Stimulated activated CD8-positive, alpha-beta memory T cell treated with anti-CD3 and anti-CD28 coated beads, Interleukin-2, amount 100 ng/mL, for 48 hours (primary cell): Measurements from ENCODE around the gene SGMS1.

Experiments used
- DNase-seq, 2 donors: peaks; one replicate each; pipeline ENCODE4 v3.0.0-alpha.2; 2020; ENCODE audit warnings: low read depth in 2 of 2

The SGMS1 gene

GRCh38 chr10:50260791-50261281 is 362.9 kb downstream of the SGMS1 start:
- DNase-seq, result no peak
